ENCODE results near the gene CNTNAP2. TPM values are rescaled to one million over a fixed set of nuclear protein-coding genes. Genes with fewer than 3 reads are reported as not detected.
"Not testable (repeated sequence)": the region's sequence is repeated elsewhere in the genome, so short reads cannot be mapped to it uniquely, and the experiment has no call there.

CNTNAP2 gene
- total RNA-seq, 2 experiments from 2014 or later, result not detected

DNA sequence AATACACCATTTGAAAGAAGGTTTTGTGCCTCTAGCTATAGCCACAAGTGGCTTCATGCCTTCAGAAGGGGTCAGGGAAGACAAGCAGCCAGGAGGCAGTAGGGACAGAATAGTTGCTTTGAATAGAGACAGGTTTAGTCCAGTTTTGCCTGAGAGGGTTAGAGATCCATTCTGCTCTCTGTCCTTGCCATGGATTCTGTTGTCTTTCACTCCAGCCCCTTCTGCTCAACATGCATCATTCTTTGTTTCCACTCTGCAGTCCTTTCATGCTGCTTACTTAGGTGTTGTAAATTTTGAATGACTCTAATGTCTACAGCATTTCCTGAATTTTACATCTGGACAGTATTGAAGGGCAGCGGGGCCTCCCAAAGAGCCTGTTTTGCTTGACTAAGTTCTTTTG lies 60.3 kb downstream of the CNTNAP2 start:
- Mint-ChIP-seq H3K4me3 (no peak overlapping the region), H3K9me3 (ENCODE audit: insufficient read depth) (peaks cover 12% of the 10 kb centered on the region), H3K4me1 (ENCODE audit: low read depth) (no peaks in the 10 kb centered on the region), H3K27me3 (ENCODE audit: low read depth) (no peaks in the 10 kb centered on the region), H3K36me3 (ENCODE audit: low read depth) (no peaks in the 10 kb centered on the region), H3K27ac (no peak overlapping the region)
- ATAC-seq (no peak), DNase-seq (no peak)
- CTCF ChIA-PET, result no interaction called here
- POLR2A ChIA-PET, result no interaction called here

GRCh38 chr7:146177301-146177700 lies 60.7 kb downstream of the CNTNAP2 start:
- no peak overlapping the region for H3K4me3 Mint-ChIP-seq
- ATAC-seq (no peak), DNase-seq (no peak)
- peaks cover 12% of the 10 kb centered on the region for H3K9me3 Mint-ChIP-seq (ENCODE audit: insufficient read depth)
- ChIA-PET CTCF (no interaction called here), POLR2A (no interaction called here)
- H3K4me1 Mint-ChIP-seq (ENCODE audit: low read depth), result no peaks in the 10 kb centered on the region
- H3K27ac Mint-ChIP-seq, result no peak overlapping the region
- H3K27me3 Mint-ChIP-seq (ENCODE audit: low read depth), result no peaks in the 10 kb centered on the region
- no peaks in the 10 kb centered on the region for H3K36me3 Mint-ChIP-seq (ENCODE audit: low read depth)

DNA sequence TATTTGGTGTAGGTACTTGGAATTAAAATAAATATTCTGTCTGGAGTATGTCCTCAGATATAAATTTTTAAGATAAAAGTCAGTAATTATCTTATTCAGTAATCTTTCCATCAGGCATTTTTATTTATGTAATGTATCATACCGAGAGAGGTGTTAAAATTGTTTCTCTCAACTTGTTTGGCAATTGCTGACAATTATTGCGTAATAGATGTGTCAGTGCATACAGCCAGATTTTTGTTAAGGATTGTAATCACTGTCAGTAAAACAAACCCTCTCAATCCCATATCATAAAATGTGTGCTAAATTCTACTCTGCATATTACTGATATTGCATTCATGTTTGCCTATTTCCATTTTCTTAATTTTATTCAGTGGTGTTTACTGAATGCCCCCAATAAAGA lies 69.2 kb downstream of the CNTNAP2 start:
- no peaks in the 10 kb centered on the region for H3K36me3 Mint-ChIP-seq (ENCODE audit: low read depth)
- DNase-seq (no peak), ATAC-seq (no peak)
- H3K4me3 Mint-ChIP-seq, result no peak overlapping the region
- POLR2A ChIA-PET, result no interaction called here
- H3K27ac Mint-ChIP-seq, result no peak overlapping the region
- no peaks in the 10 kb centered on the region for H3K27me3 Mint-ChIP-seq (ENCODE audit: low read depth)
- no peaks in the 10 kb centered on the region for H3K4me1 Mint-ChIP-seq (ENCODE audit: low read depth)
- H3K9me3 Mint-ChIP-seq (ENCODE audit: insufficient read depth), result peaks cover 23% of the 10 kb centered on the region
- CTCF ChIA-PET, result no interaction called here

GRCh38 chr7:146191428-146191827 lies 74.8 kb downstream of the CNTNAP2 start:
- DNase-seq; CTCF ChIA-PET; H3K27ac Mint-ChIP-seq; ATAC-seq; H3K27me3 Mint-ChIP-seq (ENCODE audit: low read depth); H3K36me3 Mint-ChIP-seq (ENCODE audit: low read depth); H3K4me1 Mint-ChIP-seq (ENCODE audit: low read depth); POLR2A ChIA-PET; H3K4me3 Mint-ChIP-seq: not testable (repeated sequence)
- H3K9me3 Mint-ChIP-seq (ENCODE audit: insufficient read depth), result peaks cover 20% of the 10 kb centered on the region

- ChIA-PET CTCF (no interaction called here), POLR2A (no interaction called here)
- DNase-seq, result no peak
- no peak overlapping the region for H3K27ac Mint-ChIP-seq
- no peaks in the 10 kb centered on the region for H3K36me3 Mint-ChIP-seq (ENCODE audit: low read depth)
- H3K9me3 Mint-ChIP-seq (ENCODE audit: insufficient read depth), result no peaks in the 10 kb centered on the region
- no peak overlapping the region for H3K4me3 Mint-ChIP-seq
- ATAC-seq, result no peak
- no peaks in the 10 kb centered on the region for H3K27me3 Mint-ChIP-seq (ENCODE audit: low read depth)
- H3K4me1 Mint-ChIP-seq (ENCODE audit: low read depth), result no peaks in the 10 kb centered on the region
Measured at GRCh38 chr7:146201945-146202344, 85.3 kb downstream of the CNTNAP2 start.

GRCh38 chr7:146206270-146206669 lies 89.7 kb downstream of the CNTNAP2 start:
- Mint-ChIP-seq H3K4me1 (ENCODE audit: low read depth) (no peaks in the 10 kb centered on the region), H3K27me3 (ENCODE audit: low read depth) (no peaks in the 10 kb centered on the region), H3K4me3 (no peak overlapping the region), H3K36me3 (ENCODE audit: low read depth) (no peaks in the 10 kb centered on the region), H3K9me3 (ENCODE audit: insufficient read depth) (peaks cover 9% of the 10 kb centered on the region), H3K27ac (no peak overlapping the region)
- DNase-seq (no peak), ATAC-seq (no peak)
- CTCF ChIA-PET, result no interaction called here
- POLR2A ChIA-PET, result no interaction called here

DNA sequence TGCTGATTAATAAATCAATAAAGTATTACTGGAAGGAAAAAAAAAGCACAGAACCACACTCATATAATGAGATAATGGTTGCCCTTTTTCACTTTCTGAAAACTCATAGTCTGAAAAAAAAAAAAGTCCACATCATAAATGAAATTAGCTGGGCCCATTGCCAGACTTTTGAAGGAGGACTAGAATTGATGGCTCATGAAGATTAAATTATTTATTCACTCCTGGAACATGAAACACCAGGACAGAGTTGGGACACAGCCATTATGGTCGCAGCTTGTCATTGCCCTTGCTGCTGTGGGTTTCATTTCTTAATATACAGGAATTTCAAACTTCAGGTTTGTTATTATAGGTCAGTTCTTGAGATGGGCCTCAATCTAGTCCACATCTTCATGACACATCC lies 91.9 kb downstream of the CNTNAP2 start:
- H3K4me3 Mint-ChIP-seq, result no peak overlapping the region
- no peaks in the 10 kb centered on the region for H3K4me1 Mint-ChIP-seq (ENCODE audit: low read depth)
- peaks cover 13% of the 10 kb centered on the region for H3K9me3 Mint-ChIP-seq (ENCODE audit: insufficient read depth)
- DNase-seq (no peak), ATAC-seq (no peak)
- ChIA-PET CTCF (no interaction called here), POLR2A (no interaction called here)
- H3K27me3 Mint-ChIP-seq (ENCODE audit: low read depth), result no peaks in the 10 kb centered on the region
- no peaks in the 10 kb centered on the region for H3K36me3 Mint-ChIP-seq (ENCODE audit: low read depth)
- no peak overlapping the region for H3K27ac Mint-ChIP-seq

DNA sequence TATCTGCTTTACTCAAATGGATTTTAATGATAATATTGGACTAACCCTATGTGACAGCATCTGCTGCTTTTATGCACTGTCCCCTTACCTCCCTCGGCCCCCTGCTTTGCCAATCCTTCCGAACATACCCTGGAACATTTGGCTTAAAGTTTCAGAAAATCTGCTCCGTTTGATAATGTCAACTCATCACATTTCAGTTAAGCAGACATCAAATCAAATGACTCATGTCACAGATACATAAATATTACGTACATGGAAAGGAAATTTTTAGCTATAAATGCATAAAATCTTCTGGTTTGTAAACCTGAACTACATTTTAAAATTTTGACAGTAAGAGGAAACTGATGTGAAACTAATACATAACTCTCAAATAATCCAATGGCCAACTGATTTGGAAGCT lies 98.2 kb downstream of the CNTNAP2 start:
- POLR2A ChIA-PET, result no interaction called here

GRCh38 chr7:146216396-146217041 lies 99.9 kb downstream of the CNTNAP2 start:
- ChIA-PET POLR2A (no interaction called here), CTCF (no interaction called here)
- no peak overlapping the region for H3K27ac Mint-ChIP-seq
- H3K4me3 Mint-ChIP-seq, result no peak overlapping the region
- H3K36me3 Mint-ChIP-seq (ENCODE audit: low read depth), result no peaks in the 10 kb centered on the region
- DNase-seq (no peak), ATAC-seq (no peak)
- H3K9me3 Mint-ChIP-seq (ENCODE audit: insufficient read depth), result peaks cover 6% of the 10 kb centered on the region
- no peaks in the 10 kb centered on the region for H3K4me1 Mint-ChIP-seq (ENCODE audit: low read depth)
- H3K27me3 Mint-ChIP-seq (ENCODE audit: low read depth), result no peaks in the 10 kb centered on the region

More for the DNA sequence above, 98.2 kb downstream of the CNTNAP2 start:
- DNase-seq (no peak), ATAC-seq (no peak)
- Mint-ChIP-seq H3K4me3 (no peak overlapping the region), H3K36me3 (ENCODE audit: low read depth) (no peaks in the 10 kb centered on the region), H3K4me1 (ENCODE audit: low read depth) (no peaks in the 10 kb centered on the region), H3K27me3 (ENCODE audit: low read depth) (no peaks in the 10 kb centered on the region), H3K9me3 (ENCODE audit: insufficient read depth) (peaks cover 16% of the 10 kb centered on the region), H3K27ac (no peak overlapping the region)
- CTCF ChIA-PET, result no interaction called here

GRCh38 chr7:146223851-146224250 lies 107.2 kb downstream of the CNTNAP2 start:
- no peak for ATAC-seq
- H3K9me3 Mint-ChIP-seq (ENCODE audit: insufficient read depth), result peaks cover 17% of the 10 kb centered on the region
- no peak for DNase-seq
- H3K27me3 Mint-ChIP-seq (ENCODE audit: low read depth), result no peaks in the 10 kb centered on the region
- no peak overlapping the region for H3K27ac Mint-ChIP-seq
- no peaks in the 10 kb centered on the region for H3K36me3 Mint-ChIP-seq (ENCODE audit: low read depth)
- CTCF ChIA-PET, result no interaction called here
- no peaks in the 10 kb centered on the region for H3K4me1 Mint-ChIP-seq (ENCODE audit: low read depth)
- no peak overlapping the region for H3K4me3 Mint-ChIP-seq
- POLR2A ChIA-PET, result no interaction called here

DNA sequence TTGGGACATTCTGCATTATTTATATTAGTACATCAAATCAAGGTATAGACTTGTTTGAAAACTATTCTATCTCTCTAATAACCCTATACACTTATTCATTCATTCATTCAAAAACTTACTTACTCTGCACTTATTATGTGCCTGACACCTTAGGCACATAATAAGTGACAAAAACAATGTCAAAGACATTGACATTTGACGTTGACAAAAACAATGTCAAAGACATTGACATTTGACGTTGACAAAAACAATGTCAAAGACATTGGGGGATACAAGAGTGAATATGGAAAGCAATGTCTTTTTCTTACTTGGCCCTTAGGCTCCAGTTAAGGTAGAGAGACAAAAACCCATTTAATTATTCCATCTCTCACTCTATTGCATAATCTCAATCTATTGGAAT lies 116.0 kb downstream of the CNTNAP2 start:
- DNase-seq (no peak), ATAC-seq (no peak)
- peaks cover 12% of the 10 kb centered on the region for H3K9me3 Mint-ChIP-seq (ENCODE audit: insufficient read depth)
- H3K27ac Mint-ChIP-seq, result no peak overlapping the region
- no peaks in the 10 kb centered on the region for H3K36me3 Mint-ChIP-seq (ENCODE audit: low read depth)
- no peaks in the 10 kb centered on the region for H3K27me3 Mint-ChIP-seq (ENCODE audit: low read depth)
- ChIA-PET CTCF (no interaction called here), POLR2A (no interaction called here)
- H3K4me3 Mint-ChIP-seq, result no peak overlapping the region
- no peaks in the 10 kb centered on the region for H3K4me1 Mint-ChIP-seq (ENCODE audit: low read depth)

DNA sequence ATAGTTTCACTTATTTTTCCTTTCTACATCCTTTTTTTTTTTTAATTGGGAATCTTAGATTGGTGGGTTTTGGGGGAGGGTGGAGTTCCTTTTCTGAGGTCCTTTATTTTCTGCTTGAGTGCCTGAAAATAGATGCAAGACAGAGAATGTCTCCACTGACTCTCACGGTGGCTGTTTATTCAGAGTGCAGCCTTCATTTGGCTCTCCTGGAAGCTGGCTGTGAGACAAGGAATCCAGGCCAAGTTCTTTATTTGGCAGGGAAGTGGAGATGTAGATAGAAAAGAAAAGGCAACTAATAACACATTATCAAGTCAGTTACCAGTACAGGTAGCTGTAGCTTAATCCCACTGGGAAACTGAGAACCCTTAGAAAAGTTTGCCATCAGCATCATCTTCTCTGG lies 118.6 kb downstream of the CNTNAP2 start:
- DNase-seq (no peak), ATAC-seq (no peak)
- Mint-ChIP-seq H3K27ac (no peak overlapping the region), H3K36me3 (ENCODE audit: low read depth) (no peaks in the 10 kb centered on the region), H3K27me3 (ENCODE audit: low read depth) (no peaks in the 10 kb centered on the region), H3K4me3 (no peak overlapping the region), H3K9me3 (ENCODE audit: insufficient read depth) (no peaks in the 10 kb centered on the region), H3K4me1 (ENCODE audit: low read depth) (no peaks in the 10 kb centered on the region)
- CTCF ChIA-PET, result interaction anchor here (1.0 kb wide), 1 partner anchor 9 kb away, joined by 3 read pairs; no protein-coding TSS in a partner anchor
- POLR2A ChIA-PET, result no interaction called here

GRCh38 chr7:146242661-146243060 lies 126.1 kb downstream of the CNTNAP2 start:
- POLR2A ChIA-PET, result no interaction called here
- CTCF ChIA-PET, result no interaction called here
- DNase-seq, result no peak
- no peaks in the 10 kb centered on the region for H3K27me3 Mint-ChIP-seq (ENCODE audit: low read depth)
- H3K27ac Mint-ChIP-seq, result no peak overlapping the region
- H3K4me1 Mint-ChIP-seq (ENCODE audit: low read depth), result no peaks in the 10 kb centered on the region
- no peak overlapping the region for H3K4me3 Mint-ChIP-seq
- no peaks in the 10 kb centered on the region for H3K36me3 Mint-ChIP-seq (ENCODE audit: low read depth)
- H3K9me3 Mint-ChIP-seq (ENCODE audit: insufficient read depth), result peaks cover 16% of the 10 kb centered on the region
- ATAC-seq, result no peak
